Activated naive CD8-positive, alpha-beta T cell treated with anti-CD3 and anti-CD28 coated beads, Interleukin-2, amount 10 ng/mL, durations not matched to agents 7 days and 5 days (primary cell): ENCODE results near the gene TPRN. TPM values are rescaled to one million over a fixed set of nuclear protein-coding genes. Genes with fewer than 3 reads are reported as not detected.

ENCODE experiments used
- ATAC-seq: fragments of 150-1000 bp; cut with Tn5 transposase; one replicate; pipeline ENCODE4 v1.10.0; 2021; ENCODE audit warnings: low read depth, moderate library complexity
- POLR2A ChIA-PET: fragments of 350-600 bp; sonication (Branson Sonifier 250); formaldehyde crosslinking; loops from one replicate; lab custom pipeline; 2021; ENCODE audit warnings: antibody characterized with exemption; lab: Charles Lee
- DNase-seq: peaks from one replicate; pipeline ENCODE4 v3.0.0; 2021
- H3K27ac Mint-ChIP-seq: one replicate; pipeline ENCODE4 v1.8.0; 2022; ENCODE audit warnings: mild to moderate bottlenecking, mixed read lengths
- H3K27me3 Mint-ChIP-seq: one replicate; pipeline ENCODE4 v1.8.0; 2022; ENCODE audit warnings: mild to moderate bottlenecking, moderate library complexity, mixed read lengths
- H3K36me3 Mint-ChIP-seq: one replicate; pipeline ENCODE4 v1.8.0; 2021; ENCODE audit warnings: mild to moderate bottlenecking, mixed read lengths
- H3K4me1 Mint-ChIP-seq: one replicate; pipeline ENCODE4 v1.8.0; 2021; ENCODE audit warnings: mixed read lengths
- H3K4me3 Mint-ChIP-seq: one replicate; pipeline ENCODE4 v1.8.0; 2022; ENCODE audit warnings: mild to moderate bottlenecking, moderate library complexity, mixed read lengths
- H3K9me3 Mint-ChIP-seq: one replicate; pipeline ENCODE4 v1.8.0; 2021; ENCODE audit warnings: mixed read lengths
- total RNA-seq, 2 experiments: library from RNA; stranded (reverse); gene quantifications; one replicate each; pipeline ENCODE4 v1.2.3, GENCODE V29; 2021

The TPRN gene
- total RNA-seq, 2 experiments from 2014 or later, result 11.2 to 14.7 TPM

DNA sequence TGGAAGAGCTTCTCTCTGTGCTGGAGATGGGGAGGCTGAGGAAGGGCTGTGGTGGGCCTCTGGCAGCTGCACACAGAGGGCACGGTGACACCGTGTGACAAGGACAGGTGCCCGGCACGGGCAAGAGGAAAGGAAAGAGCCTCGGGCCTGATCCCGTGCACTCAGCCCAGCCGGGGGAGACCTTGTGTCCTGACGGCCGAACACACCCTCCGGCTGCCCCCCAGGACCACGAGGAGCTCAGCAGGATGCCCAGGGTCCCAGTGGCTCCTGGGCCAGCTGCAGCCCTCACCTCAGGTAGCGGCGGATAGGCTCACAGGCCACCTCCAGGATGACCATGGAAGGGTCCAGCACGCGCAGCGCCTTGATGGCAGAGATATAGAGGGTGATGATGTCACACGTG is 17.7 kb downstream of the TPRN start:
- no peak for DNase-seq
- Mint-ChIP-seq H3K4me3 (no peak overlapping the region), H3K27me3 (no peaks in the 10 kb centered on the region), H3K4me1 (peaks cover 9% of the 10 kb centered on the region), H3K27ac (no peak overlapping the region), H3K36me3 (peaks cover 4% of the 10 kb centered on the region), H3K9me3 (no peaks in the 10 kb centered on the region)
- POLR2A ChIA-PET, result no interaction called here
- no peak for ATAC-seq

DNA sequence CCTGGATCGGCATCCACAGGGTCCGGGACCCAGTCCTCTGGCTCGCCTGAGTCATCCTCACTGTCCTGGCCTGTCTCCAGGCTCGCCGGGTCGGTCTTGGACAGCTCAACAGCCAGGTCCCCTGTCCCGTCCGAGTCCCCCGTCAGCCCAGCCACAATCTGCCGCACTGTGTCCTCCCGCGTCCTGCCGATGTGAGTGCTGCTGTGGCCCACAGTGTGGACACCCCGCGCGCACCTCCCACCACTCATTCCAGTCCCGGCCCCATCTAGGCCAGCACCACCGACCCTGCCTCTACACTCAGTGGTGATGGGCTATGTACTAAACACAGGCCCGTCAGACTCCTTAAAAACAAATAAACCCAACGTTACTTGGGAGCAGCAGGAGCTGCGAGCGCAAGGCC is 18.9 kb downstream of the TPRN start:
- no peak overlapping the region for H3K27ac Mint-ChIP-seq
- DNase-seq, result no peak
- no peaks in the 10 kb centered on the region for H3K27me3 Mint-ChIP-seq
- no peak overlapping the region for H3K4me3 Mint-ChIP-seq
- H3K36me3 Mint-ChIP-seq, result peaks cover 7% of the 10 kb centered on the region
- POLR2A ChIA-PET, result no interaction called here
- H3K9me3 Mint-ChIP-seq, result no peaks in the 10 kb centered on the region
- no peak for ATAC-seq
- peaks cover under 1% of the 10 kb centered on the region for H3K4me1 Mint-ChIP-seq

DNA sequence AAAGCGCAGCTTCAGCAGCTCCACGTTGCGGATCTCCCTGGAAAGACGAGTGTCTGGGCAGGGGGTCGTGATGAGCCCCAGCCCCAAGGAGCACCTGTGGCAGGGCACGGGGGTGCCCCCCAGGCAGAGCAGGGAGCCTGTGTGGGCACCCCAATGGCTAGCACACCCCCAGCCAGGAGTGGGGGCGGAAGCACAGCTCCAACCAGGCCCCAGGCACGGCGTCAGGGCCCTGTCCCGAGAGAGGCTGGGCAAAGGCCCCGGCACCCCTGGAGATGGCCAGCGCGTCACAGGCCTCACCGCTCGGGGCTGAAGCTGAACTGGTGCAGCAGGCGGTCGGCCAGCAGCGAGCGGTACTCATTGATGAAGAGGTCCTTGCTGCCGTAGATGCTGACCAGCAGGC is 20.1 kb downstream of the TPRN start:
- DNase-seq (no peak), ATAC-seq (no peak)
- Mint-ChIP-seq H3K27ac (no peak overlapping the region), H3K4me1 (no peaks in the 10 kb centered on the region), H3K4me3 (no peak overlapping the region), H3K27me3 (peaks cover 2% of the 10 kb centered on the region), H3K9me3 (no peaks in the 10 kb centered on the region), H3K36me3 (peaks cover 7% of the 10 kb centered on the region)
- POLR2A ChIA-PET, result no interaction called here

DNA sequence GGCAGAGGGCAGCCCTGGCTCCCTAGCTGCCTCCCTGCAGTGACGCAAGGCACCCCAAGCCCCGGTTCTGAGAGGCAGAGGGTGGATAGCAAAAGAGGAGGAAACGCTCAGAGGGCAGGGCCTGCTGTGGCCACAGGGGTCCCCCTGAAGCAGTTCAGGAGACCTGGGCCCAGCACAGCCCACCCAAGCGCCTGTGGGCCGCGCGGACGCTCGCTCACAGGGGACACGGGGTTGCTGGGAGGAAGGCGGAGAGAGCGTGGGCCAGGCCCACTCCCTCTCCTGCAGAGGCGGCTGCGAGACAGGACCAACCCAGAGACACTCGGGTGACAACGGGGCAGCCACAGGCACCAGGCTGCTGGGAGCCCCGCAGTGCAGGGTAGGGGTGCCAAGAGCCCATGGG is 20.8 kb downstream of the TPRN start:
- Mint-ChIP-seq H3K9me3 (no peaks in the 10 kb centered on the region), H3K27ac (no peak overlapping the region), H3K27me3 (peaks cover 2% of the 10 kb centered on the region), H3K36me3 (peaks cover 7% of the 10 kb centered on the region), H3K4me1 (no peaks in the 10 kb centered on the region), H3K4me3 (no peak overlapping the region)
- no peak for DNase-seq
- POLR2A ChIA-PET, result no interaction called here
- ATAC-seq, result no peak

GRCh38 chr9:137178939-137179630 is 21.5 kb downstream of the TPRN start:
- Mint-ChIP-seq H3K4me1 (no peaks in the 10 kb centered on the region), H3K9me3 (no peaks in the 10 kb centered on the region), H3K36me3 (peaks cover 5% of the 10 kb centered on the region), H3K4me3 (no peak overlapping the region), H3K27ac (peak overlapping the region; percentile 38), H3K27me3 (peaks cover 2% of the 10 kb centered on the region)
- DNase-seq (no peak), ATAC-seq (no peak)
- POLR2A ChIA-PET, result interaction anchor here (0.9 kb wide), 1 partner anchor 10 kb away, joined by 3 read pairs; no protein-coding TSS in a partner anchor

DNA sequence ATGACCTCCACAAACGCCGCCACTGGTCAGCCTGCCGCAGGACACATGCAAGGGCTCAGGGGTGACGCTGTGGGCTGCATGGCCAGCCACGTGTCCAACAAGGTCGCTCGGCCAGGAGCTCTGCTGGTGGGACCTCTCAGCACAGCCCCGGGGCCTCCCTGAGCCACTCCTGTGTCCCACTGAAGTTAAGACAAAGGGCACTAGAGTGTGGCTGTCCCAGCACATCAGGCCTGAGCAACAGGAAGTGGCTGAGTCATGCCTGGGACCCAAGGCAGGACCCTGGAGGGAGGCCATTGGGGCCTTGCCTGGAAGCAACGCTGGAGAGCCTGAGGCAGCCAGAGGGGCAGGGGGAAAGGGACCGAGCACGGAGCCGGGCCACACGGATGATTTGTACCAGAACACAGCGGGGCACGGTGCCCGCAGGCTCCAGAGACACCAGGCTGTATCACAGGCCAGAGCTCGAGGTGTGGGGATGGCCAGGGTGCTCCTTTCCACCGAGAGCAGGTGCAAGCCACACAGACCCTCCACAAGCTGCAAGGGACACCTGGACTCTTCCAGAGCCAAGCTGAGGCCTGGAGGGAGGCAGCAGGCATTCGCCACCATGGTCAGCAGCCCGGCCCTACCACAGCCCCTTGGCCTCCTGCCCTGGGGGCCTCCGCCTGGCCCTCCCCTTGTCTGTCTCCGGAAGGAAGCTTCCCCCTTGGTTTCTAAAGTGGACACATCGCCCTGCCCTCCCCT is 22.2 kb downstream of the TPRN start:
- POLR2A ChIA-PET, result interaction anchor here (0.9 kb wide), 1 partner anchor 11 kb away, joined by 3 read pairs; no protein-coding TSS in a partner anchor
- Mint-ChIP-seq H3K36me3 (peaks cover 5% of the 10 kb centered on the region), H3K4me1 (no peaks in the 10 kb centered on the region), H3K27ac (no peak overlapping the region), H3K4me3 (no peak overlapping the region), H3K27me3 (peaks cover 2% of the 10 kb centered on the region), H3K9me3 (no peaks in the 10 kb centered on the region)
- no peak for ATAC-seq
- no peak for DNase-seq

- no peaks in the 10 kb centered on the region for H3K4me1 Mint-ChIP-seq
- POLR2A ChIA-PET, result no interaction called here
Observed at GRCh38 chr9:137176302-137177182, 24.0 kb downstream of the TPRN start.

DNA sequence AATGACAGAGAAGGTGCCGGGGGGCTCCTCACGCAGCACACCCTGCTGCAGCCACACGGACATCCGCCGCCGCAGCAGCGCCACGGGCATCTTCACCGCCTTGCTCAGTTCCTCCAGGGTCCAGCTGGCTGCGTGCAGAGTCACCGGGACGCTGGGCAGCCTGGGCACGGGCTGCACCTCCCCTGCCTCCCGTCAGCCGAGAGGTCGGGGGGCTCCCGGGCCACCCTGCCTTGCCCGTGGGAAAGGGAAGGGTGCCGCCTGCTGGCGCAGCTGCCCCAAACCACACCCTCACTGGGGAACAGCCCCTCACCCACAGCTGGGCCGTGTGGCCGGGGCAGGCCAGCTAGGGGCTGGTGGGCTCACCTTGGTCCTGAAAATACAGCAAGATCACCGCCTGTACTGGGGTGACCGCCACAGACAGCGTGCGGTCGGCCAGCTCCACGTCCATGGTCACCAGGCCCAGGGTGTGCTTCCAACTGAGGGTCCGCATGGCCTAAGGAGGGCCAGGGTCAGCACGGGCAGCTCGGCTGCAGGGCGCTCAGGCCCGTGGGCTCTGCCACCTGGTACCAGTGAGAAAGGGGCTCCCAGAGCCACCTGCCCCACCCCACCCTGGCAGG is 25.1 kb downstream of the TPRN start:
- POLR2A ChIA-PET, result no interaction called here
- Mint-ChIP-seq H3K9me3 (no peaks in the 10 kb centered on the region), H3K36me3 (peaks cover 2% of the 10 kb centered on the region), H3K27me3 (peaks cover 15% of the 10 kb centered on the region), H3K4me3 (no peak overlapping the region), H3K27ac (no peak overlapping the region), H3K4me1 (no peaks in the 10 kb centered on the region)
- no peak for DNase-seq
- no peak for ATAC-seq

More at GRCh38 chr9:137176302-137177182, 24.0 kb downstream of the TPRN start:
- no peaks in the 10 kb centered on the region for H3K9me3 Mint-ChIP-seq
- peaks cover 8% of the 10 kb centered on the region for H3K27me3 Mint-ChIP-seq
- H3K36me3 Mint-ChIP-seq, result peaks cover 2% of the 10 kb centered on the region
- no peak for DNase-seq
- no peak overlapping the region for H3K4me3 Mint-ChIP-seq
- H3K27ac Mint-ChIP-seq, result no peak overlapping the region
- peak; percentile 52 for ATAC-seq

DNA sequence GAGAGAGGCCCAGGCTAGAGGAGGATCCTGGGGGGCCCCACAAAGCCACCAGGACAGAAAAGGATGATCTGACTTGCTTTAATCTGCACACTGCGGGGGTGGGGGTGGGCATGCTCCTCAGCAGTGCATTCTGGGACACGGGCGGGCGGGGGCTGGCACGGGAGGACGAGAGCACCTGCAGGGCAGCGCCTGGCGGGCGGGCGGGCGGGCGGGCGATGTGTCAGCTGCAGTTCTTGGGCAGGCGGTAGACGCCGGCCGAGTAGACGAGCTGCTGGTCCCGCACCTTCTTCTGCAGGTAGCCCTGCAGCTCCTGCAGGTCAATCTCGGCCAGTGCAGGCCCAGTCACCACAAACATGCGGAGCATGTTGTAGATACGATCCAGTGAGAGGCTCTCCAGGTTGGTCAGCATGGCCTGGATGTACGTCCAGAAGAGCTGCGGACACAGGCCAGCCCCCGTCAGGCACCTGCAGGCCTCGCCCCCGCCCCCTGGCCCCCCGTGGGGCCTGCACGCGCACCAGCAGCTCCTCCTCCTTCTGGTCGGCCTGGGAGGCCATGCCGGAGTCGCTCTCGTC is 25.7 kb downstream of the TPRN start:
- POLR2A ChIA-PET, result no interaction called here
- H3K36me3 Mint-ChIP-seq, result peaks cover 2% of the 10 kb centered on the region
- ATAC-seq (no peak), DNase-seq (no peak)
- H3K4me1 Mint-ChIP-seq, result no peaks in the 10 kb centered on the region
- no peak overlapping the region for H3K4me3 Mint-ChIP-seq
- H3K27me3 Mint-ChIP-seq, result peaks cover 21% of the 10 kb centered on the region
- no peak overlapping the region for H3K27ac Mint-ChIP-seq
- H3K9me3 Mint-ChIP-seq, result no peaks in the 10 kb centered on the region

GRCh38 chr9:137173796-137174664 is 26.5 kb downstream of the TPRN start:
- Mint-ChIP-seq H3K4me1 (no peaks in the 10 kb centered on the region), H3K27ac (no peak overlapping the region), H3K36me3 (peaks cover 2% of the 10 kb centered on the region), H3K27me3 (peaks cover 21% of the 10 kb centered on the region), H3K9me3 (no peaks in the 10 kb centered on the region), H3K4me3 (no peak overlapping the region)
- ATAC-seq (no peak), DNase-seq (no peak)
- POLR2A ChIA-PET, result interaction anchor here (0.5 kb wide), 1 partner anchor 46 kb away, joined by 3 read pairs; no protein-coding TSS in a partner anchor

GRCh38 chr9:137172901-137173795 is 27.4 kb downstream of the TPRN start:
- Mint-ChIP-seq H3K27me3 (peaks cover 21% of the 10 kb centered on the region), H3K27ac (no peak overlapping the region), H3K36me3 (peaks cover 2% of the 10 kb centered on the region), H3K4me3 (no peak overlapping the region), H3K4me1 (no peaks in the 10 kb centered on the region), H3K9me3 (no peaks in the 10 kb centered on the region)
- DNase-seq (no peak), ATAC-seq (no peak)
- POLR2A ChIA-PET, result interaction anchor here (0.5 kb wide), 1 partner anchor 45 kb away, joined by 3 read pairs; no protein-coding TSS in a partner anchor
